Neuronal stem cell (in vitro differentiated cells): ENCODE results near the gene SRRM4.

Experiments
- DNase-seq: peaks from one replicate; pipeline ENCODE4 v3.0.0-alpha.2; 2013; ENCODE audit warnings: low spot score
- H2AFZ ChIP-seq: one replicate; pipeline ENCODE4 v1.6.1; 2013; ENCODE audit warnings: mild to moderate bottlenecking, low read length, inconsistent platforms
- H2AK5ac ChIP-seq: 2 replicates; pipeline ENCODE4 v1.6.1; 2013; ENCODE audit warnings: low read depth, mild to moderate bottlenecking, inconsistent platforms, low read length, moderate library complexity, mixed read lengths
- H2BK120ac ChIP-seq: 2 replicates; pipeline ENCODE4 v1.6.1; 2013; ENCODE audit warnings: low read depth, mild to moderate bottlenecking, inconsistent platforms, low read length, moderate library complexity, mixed read lengths
- H2BK12ac ChIP-seq: one replicate; pipeline ENCODE4 v1.6.1; 2013; ENCODE audit warnings: low read length, inconsistent platforms
- H2BK15ac ChIP-seq: 2 replicates; pipeline ENCODE4 v1.6.1; 2013; ENCODE audit warnings: mild to moderate bottlenecking, low read length, inconsistent platforms, mixed read lengths
- H2BK5ac ChIP-seq: one replicate; pipeline ENCODE4 v1.6.1; 2013; ENCODE audit warnings: inconsistent platforms, mild to moderate bottlenecking, low read length, moderate library complexity
- H3K14ac ChIP-seq: one replicate; pipeline ENCODE4 v1.6.1; 2013; ENCODE audit warnings: low read length, inconsistent platforms
- H3K18ac ChIP-seq: 2 replicates; pipeline ENCODE4 v1.6.1; 2013; ENCODE audit warnings: low read length, inconsistent platforms
- H3K23ac ChIP-seq: 2 replicates; pipeline ENCODE4 v1.6.1; 2013; ENCODE audit warnings: low read depth, mild to moderate bottlenecking, mixed read lengths, low read length, inconsistent platforms; ENCODE audit not compliant: poor library complexity
- H3K27ac ChIP-seq: replicated peaks from 3 replicates; pipeline ENCODE4 v1.5.1; 2013; ENCODE audit warnings: low read length, inconsistent platforms
- H3K27me3 ChIP-seq, 3 experiments: 2 replicates each; pipeline ENCODE4 v1.6.1; 2013; ENCODE audit warnings: low read length in 3 of 3, mild to moderate bottlenecking in 2 of 3, inconsistent platforms in 1 of 3, low read depth in 1 of 3, mixed read lengths in 1 of 3, moderate library complexity in 1 of 3; ENCODE audit not compliant: control insufficient read depth in 3 of 3, insufficient read depth in 3 of 3
- H3K36me3 ChIP-seq, 2 donors: replicated peaks in 1 of 2; 2 replicates each; pipeline ENCODE4 v1.6.1; 2013; ENCODE audit warnings: low read length in 2 of 2; ENCODE audit not compliant: control insufficient read depth in 2 of 2, insufficient read depth in 2 of 2
- H3K4ac ChIP-seq: 2 replicates; pipeline ENCODE4 v1.6.1; 2013; ENCODE audit warnings: inconsistent platforms, mild to moderate bottlenecking, low read length, moderate library complexity
- H3K4me1 ChIP-seq, 2 donors: 1 replicate in 1 of 2; 2 replicates in 1 of 2; pipeline ENCODE4 v1.6.1; 2013; ENCODE audit warnings: low read length in 2 of 2, low read depth in 1 of 2; ENCODE audit not compliant: control insufficient read depth in 2 of 2, insufficient read depth in 1 of 2
- H3K4me2 ChIP-seq: one replicate; pipeline ENCODE4 v1.6.1; 2013; ENCODE audit warnings: mild to moderate bottlenecking, low read length, inconsistent platforms; ENCODE audit not compliant: insufficient read depth, poor library complexity, severe bottlenecking
- H3K4me3 ChIP-seq, 2 donors: 2 replicates each; pipeline ENCODE4 v1.5.1; 2013; ENCODE audit warnings: low read length in 2 of 2, mild to moderate bottlenecking in 2 of 2, inconsistent platforms in 1 of 2, moderate library complexity in 1 of 2
- H3K79me1 ChIP-seq: one replicate; pipeline ENCODE4 v1.6.1; 2013; ENCODE audit warnings: low read depth, mild to moderate bottlenecking, inconsistent platforms, low read length, moderate library complexity
- H3K9ac ChIP-seq: one replicate; pipeline ENCODE4 v1.6.1; 2013; ENCODE audit warnings: mild to moderate bottlenecking, low read depth, low read length, inconsistent platforms; ENCODE audit not compliant: poor library complexity
- H3K9me3 ChIP-seq, 2 donors: replicated peaks in 1 of 2; 2 replicates each; pipeline versions ENCODE3 to v1.6.1; 2013; ENCODE audit warnings: low read length in 2 of 2, mild to moderate bottlenecking in 2 of 2, inconsistent platforms in 1 of 2, low read depth in 1 of 2, mixed read lengths in 1 of 2, moderate library complexity in 1 of 2; ENCODE audit not compliant: control insufficient read depth in 2 of 2, insufficient read depth in 1 of 2
- H4K8ac ChIP-seq: one replicate; pipeline ENCODE4 v1.6.1; 2013; ENCODE audit warnings: low read depth, mild to moderate bottlenecking, inconsistent platforms, low read length, moderate library complexity
- H4K91ac ChIP-seq: one replicate; pipeline ENCODE4 v1.6.1; 2013; ENCODE audit warnings: low read length, low read depth, mild to moderate bottlenecking, inconsistent platforms; ENCODE audit not compliant: poor library complexity
- WGBS, 2 donors: extraction: QIAGEN DNeasy Blood & Tissue Kit; methylation state at CpG; one replicate each; pipeline ENCODE4 v1.1.7; 2013; ENCODE audit warnings: missing lambda C conversion rate in 2 of 2, mixed read lengths in 1 of 2; ENCODE audit not compliant: insufficient read length in 2 of 2, insufficient replicate concordance in 1 of 2; ENCODE audit errors: extremely low coverage in 2 of 2; 5-methylcytosine and 5-hydroxymethylcytosine counted together

SRRM4 gene

GRCh38 chr12:119207063-119207560, 225.8 kb downstream of the SRRM4 start:
- no peak overlapping the region for H3K4me3 ChIP-seq
- H3K4me1 ChIP-seq, result peaks cover 0 to 31% of the 10 kb centered on the region in 2 donors
- H2BK120ac ChIP-seq, result no peak overlapping the region
- H3K27ac ChIP-seq, result no peak overlapping the region
- H3K36me3 ChIP-seq, result no peaks in the 10 kb centered on the region
- no peak overlapping the region for H2BK15ac ChIP-seq
- H2BK5ac ChIP-seq, result no peak overlapping the region
- peak overlapping the region; percentile 31 for H3K18ac ChIP-seq
- no peak overlapping the region for H3K9ac ChIP-seq
- H4K8ac ChIP-seq, result no peak overlapping the region
- H2AK5ac ChIP-seq, result no peak overlapping the region
- no peaks in the 10 kb centered on the region for H3K9me3 ChIP-seq
- peak overlapping the region; percentile 77 for H2BK12ac ChIP-seq
- H4K91ac ChIP-seq, result no peak overlapping the region
- H3K23ac ChIP-seq, result no peak overlapping the region
- WGBS, 2 donors, result no CpG with 5 or more reads among the region's 2 CpGs
- H3K79me1 ChIP-seq, result no peaks in the 10 kb centered on the region
- H3K4me2 ChIP-seq, result no peak overlapping the region
- no peaks in the 10 kb centered on the region for H3K27me3 ChIP-seq
- H3K14ac ChIP-seq, result no peak overlapping the region
- no peak for DNase-seq
- H2AFZ ChIP-seq, result no peak overlapping the region
- H3K4ac ChIP-seq, result no peak overlapping the region

- peaks cover 0 to 25% of the 10 kb centered on the region in 2 donors for H3K4me1 ChIP-seq
Observed at GRCh38 chr12:119208626-119209061, 227.3 kb downstream of the SRRM4 start.

GRCh38 chr12:119211884-119212283, 230.5 kb downstream of the SRRM4 start:
- Histone ChIP-seq H2BK15ac (no peak overlapping the region), H4K91ac (no peak overlapping the region), H3K27me3 (no peaks in the 10 kb centered on the region), H2AFZ (no peak overlapping the region), H2AK5ac (no peak overlapping the region), H3K14ac (no peak overlapping the region), H2BK5ac (no peak overlapping the region), H3K4me3 (no peak overlapping the region), H4K8ac (no peak overlapping the region), H3K4ac (no peak overlapping the region), H3K9ac (no peak overlapping the region), H3K79me1 (no peaks in the 10 kb centered on the region), H2BK12ac (no peak overlapping the region), H3K27ac (no peak overlapping the region), H2BK120ac (no peak overlapping the region), H3K23ac (no peak overlapping the region), H3K4me2 (no peak overlapping the region), H3K36me3 (no peaks in the 10 kb centered on the region), H3K9me3 (no peaks in the 10 kb centered on the region), H3K4me1 (peaks cover 0 to 20% of the 10 kb centered on the region in 2 donors), H3K18ac (no peak overlapping the region)
- no CpG with 5 or more reads among the region's 13 CpGs for WGBS, 2 donors
- DNase-seq, result no peak

More at GRCh38 chr12:119208626-119209061, 227.3 kb downstream of the SRRM4 start:
- Histone ChIP-seq H2BK15ac (no peak overlapping the region), H3K4me2 (no peak overlapping the region), H3K14ac (no peak overlapping the region), H2BK120ac (no peak overlapping the region), H3K4ac (no peak overlapping the region), H2AK5ac (no peak overlapping the region), H3K4me3 (no peak overlapping the region), H3K9me3 (no peaks in the 10 kb centered on the region), H3K27ac (no peak overlapping the region), H4K91ac (no peak overlapping the region), H3K36me3 (no peaks in the 10 kb centered on the region), H3K23ac (no peak overlapping the region), H2AFZ (no peak overlapping the region), H2BK12ac (peak overlapping the region; percentile 34), H3K79me1 (no peaks in the 10 kb centered on the region), H3K18ac (no peak overlapping the region), H3K9ac (no peak overlapping the region), H3K27me3 (no peaks in the 10 kb centered on the region), H2BK5ac (peak overlapping the region; percentile 7), H4K8ac (no peak overlapping the region)
- no CpG with 5 or more reads among the region's 6 CpGs for WGBS, 2 donors
- peak; percentile 63 for DNase-seq
